PC-3 (cell line): ENCODE data around the gene CTSD.

Experiments used
- EZH2 ChIP-seq: fragments of 300-600 bp; sonication (generic); IDR thresholded peaks from one replicate; pipeline ENCODE4 v1.6.1; 2017; ENCODE audit warnings: antibody characterized with exemption, mild to moderate bottlenecking, low read length; ENCODE audit not compliant: unreplicated experiment
- EZH2phosphoT487 ChIP-seq: fragments of 300-600 bp; sonication (generic); IDR thresholded peaks from 2 replicates; pipeline ENCODE4 v1.6.1; 2018; ENCODE audit warnings: mild to moderate bottlenecking, antibody characterized with exemption, low read length, borderline replicate concordance
- TF ChIP-seq, protein P1 (sequence below): fragments of 300-600 bp; sonication (generic); conservative IDR thresholded peaks from 2 replicates; pipeline ENCODE4 v1.5.1; 2017; ENCODE audit warnings: antibody characterized with exemption, low read depth, mild to moderate bottlenecking, low read length

DNA sequence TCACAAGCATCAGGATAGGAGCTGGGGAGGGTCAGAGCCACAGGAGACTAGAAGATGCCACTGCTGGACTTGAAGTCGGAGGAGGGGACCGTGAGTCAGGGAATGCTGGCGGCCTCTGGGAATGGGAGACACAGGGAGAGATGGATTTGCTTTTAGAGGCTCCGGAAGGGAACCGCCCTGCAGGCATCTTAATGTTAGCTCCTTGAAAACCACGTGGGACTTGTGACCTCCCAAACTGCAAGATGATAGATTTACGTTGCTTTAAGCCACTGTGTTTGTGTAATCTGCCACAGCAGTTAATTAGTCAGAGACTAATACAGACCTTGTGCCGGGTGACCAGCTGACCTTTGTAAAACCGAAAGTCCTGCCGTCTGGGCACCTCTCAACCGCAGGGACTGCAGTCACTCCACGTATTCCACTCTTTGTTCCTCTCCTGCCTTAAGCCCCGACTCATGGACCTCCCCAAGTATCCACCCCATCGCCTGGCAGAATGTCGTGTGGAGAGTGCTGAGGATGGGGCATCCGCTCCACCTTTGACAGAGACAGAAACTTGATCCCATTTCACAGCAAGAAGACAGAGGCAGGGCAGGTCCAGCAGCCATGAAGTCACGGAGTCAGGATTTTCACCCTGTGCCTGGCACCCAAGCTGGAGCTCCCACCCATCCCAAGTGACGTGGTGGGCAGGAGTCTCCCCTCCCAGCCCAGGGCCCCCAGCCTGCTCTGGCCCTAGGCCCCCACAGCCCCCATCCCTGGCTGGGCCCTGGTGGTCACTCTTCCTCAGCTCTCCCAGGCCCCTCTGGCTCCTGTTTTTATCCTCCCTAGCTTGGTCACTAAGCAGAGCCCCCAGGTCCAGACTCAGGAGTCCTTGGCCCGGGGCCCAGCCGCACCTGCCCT, 19.4 kb upstream of the CTSD start:
- no peak for TF ChIP-seq EZH2
- TF ChIP-seq, protein P1, sequence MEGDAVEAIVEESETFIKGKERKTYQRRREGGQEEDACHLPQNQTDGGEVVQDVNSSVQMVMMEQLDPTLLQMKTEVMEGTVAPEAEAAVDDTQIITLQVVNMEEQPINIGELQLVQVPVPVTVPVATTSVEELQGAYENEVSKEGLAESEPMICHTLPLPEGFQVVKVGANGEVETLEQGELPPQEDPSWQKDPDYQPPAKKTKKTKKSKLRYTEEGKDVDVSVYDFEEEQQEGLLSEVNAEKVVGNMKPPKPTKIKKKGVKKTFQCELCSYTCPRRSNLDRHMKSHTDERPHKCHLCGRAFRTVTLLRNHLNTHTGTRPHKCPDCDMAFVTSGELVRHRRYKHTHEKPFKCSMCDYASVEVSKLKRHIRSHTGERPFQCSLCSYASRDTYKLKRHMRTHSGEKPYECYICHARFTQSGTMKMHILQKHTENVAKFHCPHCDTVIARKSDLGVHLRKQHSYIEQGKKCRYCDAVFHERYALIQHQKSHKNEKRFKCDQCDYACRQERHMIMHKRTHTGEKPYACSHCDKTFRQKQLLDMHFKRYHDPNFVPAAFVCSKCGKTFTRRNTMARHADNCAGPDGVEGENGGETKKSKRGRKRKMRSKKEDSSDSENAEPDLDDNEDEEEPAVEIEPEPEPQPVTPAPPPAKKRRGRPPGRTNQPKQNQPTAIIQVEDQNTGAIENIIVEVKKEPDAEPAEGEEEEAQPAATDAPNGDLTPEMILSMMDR = no peak
- TF ChIP-seq EZH2phosphoT487 = no peak
